GM20000 (cell line): ENCODE data around the gene TRIM28.
A peak's percentile ranks its signal among the peaks of the same experiment; 100 is the strongest.
"Not testable (repeated sequence)": the region's sequence is repeated elsewhere in the genome, so short reads cannot be mapped to it uniquely, and the experiment has no call there.

Experiments
- DNase-seq: peaks from one replicate; pipeline ENCODE4 v3.0.0; 2012; ENCODE audit warnings: low spot score
- CTCF ChIP-seq: IDR thresholded peaks from 2 replicates; pipeline ENCODE4 v1.5.1; 2012; ENCODE audit warnings: mild to moderate bottlenecking, control low read depth; ENCODE audit errors: extremely low read depth, missing control alignments

Gene TRIM28

GRCh38 chr19:58538257-58539168 is 5.4 kb upstream of the TRIM28 start:
- no peak for DNase-seq
- no peak for TF ChIP-seq CTCF

GRCh38 chr19:58539169-58539559 is 4.7 kb upstream of the TRIM28 start:
- not testable (repeated sequence) for DNase-seq

- not testable (repeated sequence) for DNase-seq
These were observed 1.1 kb upstream of the TRIM28 start for GRCh38 chr19:58542641-58543372.

GRCh38 chr19:58544591-58545285 is 874 bp downstream of the TRIM28 start:
- DNase-seq, result peak; percentile 96

DNA sequence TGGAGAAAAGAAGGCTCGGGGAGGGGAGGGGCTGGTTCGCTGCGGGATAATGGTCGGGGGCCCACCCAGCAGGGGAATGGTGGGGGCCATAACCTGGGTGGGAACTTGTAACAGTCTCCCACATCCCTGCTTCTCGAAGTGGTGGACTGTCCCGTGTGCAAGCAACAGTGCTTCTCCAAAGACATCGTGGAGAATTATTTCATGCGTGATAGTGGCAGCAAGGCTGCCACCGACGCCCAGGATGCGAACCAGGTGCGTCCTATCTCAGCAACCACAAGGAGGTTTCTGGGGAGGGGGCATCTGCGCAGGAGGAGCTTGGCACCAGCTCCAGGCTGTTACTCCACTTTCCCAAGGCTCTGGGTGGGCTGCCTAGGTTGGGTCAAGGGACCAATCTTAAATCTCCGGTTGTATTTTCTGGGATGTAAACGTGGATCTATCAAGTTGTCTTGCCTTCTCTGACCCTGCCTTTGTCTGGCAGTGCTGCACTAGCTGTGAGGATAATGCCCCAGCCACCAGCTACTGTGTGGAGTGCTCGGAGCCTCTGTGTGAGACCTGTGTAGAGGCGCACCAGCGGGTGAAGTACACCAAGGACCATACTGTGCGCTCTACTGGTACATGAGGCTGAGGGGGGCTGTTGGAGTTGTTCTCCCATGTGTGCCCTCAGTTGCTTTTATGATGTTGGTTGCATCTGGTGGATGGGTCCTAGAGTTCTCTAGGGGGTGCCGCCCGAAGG is 1.6 kb downstream of the TRIM28 start:
- no peak for TF ChIP-seq CTCF
- no peak for DNase-seq

More at GRCh38 chr19:58544591-58545285, 874 bp downstream of the TRIM28 start:
- no peak for TF ChIP-seq CTCF

DNA sequence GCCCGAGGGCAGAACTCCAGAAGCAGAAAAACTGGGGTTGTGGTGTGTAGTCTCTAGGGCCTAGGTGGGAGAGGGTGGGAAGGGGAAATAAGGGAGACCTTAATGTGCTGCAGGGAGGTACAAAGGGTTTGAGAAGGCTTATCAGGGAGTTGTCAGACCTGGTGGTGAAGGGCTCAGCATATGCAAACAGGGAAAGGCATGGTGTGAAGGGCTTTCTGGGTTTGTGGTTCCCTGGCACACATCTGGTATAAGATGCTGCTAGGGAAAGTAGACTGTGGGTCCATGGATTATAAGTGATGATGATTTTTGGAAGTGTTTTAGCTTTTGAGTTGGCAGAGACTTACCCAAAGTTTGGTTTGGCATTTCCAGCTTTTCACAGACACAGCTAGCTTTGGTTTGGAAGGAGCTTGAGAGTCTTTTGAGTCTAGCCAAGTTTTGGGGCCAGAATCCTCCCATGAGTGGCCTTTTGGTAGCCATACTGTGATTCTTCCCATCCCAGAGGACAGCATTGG is 2.2 kb downstream of the TRIM28 start:
- TF ChIP-seq CTCF, result no peak
- DNase-seq, result no peak

- TF ChIP-seq CTCF, result no peak
These were observed 3.8 kb downstream of the TRIM28 start for GRCh38 chr19:58547323-58548312.

More at GRCh38 chr19:58547323-58548312, 3.8 kb downstream of the TRIM28 start:
- no peak for DNase-seq
